ENCODE measurements around the gene RBBP8NL.
"Not testable (repeated sequence)": the region's sequence is repeated elsewhere in the genome, so short reads cannot be mapped to it uniquely, and the experiment has no call there.

The RBBP8NL gene

DNA sequence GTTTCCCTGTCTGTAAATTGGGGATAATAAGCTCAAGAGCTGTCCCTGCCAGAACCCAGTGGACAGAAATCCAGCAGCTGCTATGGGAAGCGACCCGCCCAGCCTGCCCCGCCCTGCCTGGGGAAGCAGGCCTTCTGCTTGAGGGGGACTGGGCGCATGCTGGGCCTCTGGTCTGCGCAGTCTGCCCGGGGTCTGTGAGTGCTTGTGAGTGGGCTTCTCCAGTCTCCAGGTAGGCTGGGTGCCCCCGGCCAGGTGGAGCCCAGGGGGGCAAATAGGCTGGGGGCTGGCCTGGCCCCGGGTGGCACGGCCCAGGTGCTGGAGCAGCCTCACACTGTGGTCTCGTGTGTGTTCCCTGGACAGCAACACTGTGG is 648 bp upstream of the RBBP8NL start:
- DNase-seq (ENCODE audit: low read depth): no peak
- TF ChIP-seq, protein P1, sequence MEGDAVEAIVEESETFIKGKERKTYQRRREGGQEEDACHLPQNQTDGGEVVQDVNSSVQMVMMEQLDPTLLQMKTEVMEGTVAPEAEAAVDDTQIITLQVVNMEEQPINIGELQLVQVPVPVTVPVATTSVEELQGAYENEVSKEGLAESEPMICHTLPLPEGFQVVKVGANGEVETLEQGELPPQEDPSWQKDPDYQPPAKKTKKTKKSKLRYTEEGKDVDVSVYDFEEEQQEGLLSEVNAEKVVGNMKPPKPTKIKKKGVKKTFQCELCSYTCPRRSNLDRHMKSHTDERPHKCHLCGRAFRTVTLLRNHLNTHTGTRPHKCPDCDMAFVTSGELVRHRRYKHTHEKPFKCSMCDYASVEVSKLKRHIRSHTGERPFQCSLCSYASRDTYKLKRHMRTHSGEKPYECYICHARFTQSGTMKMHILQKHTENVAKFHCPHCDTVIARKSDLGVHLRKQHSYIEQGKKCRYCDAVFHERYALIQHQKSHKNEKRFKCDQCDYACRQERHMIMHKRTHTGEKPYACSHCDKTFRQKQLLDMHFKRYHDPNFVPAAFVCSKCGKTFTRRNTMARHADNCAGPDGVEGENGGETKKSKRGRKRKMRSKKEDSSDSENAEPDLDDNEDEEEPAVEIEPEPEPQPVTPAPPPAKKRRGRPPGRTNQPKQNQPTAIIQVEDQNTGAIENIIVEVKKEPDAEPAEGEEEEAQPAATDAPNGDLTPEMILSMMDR (IDR thresholded peaks at IDR 0.05; ENCODE audit: insufficient read depth, low read depth, low read length, missing control alignments): no peak
- H3K4me3 ChIP-seq (ENCODE audit: low read depth, low read length): no peak overlapping the region

DNA sequence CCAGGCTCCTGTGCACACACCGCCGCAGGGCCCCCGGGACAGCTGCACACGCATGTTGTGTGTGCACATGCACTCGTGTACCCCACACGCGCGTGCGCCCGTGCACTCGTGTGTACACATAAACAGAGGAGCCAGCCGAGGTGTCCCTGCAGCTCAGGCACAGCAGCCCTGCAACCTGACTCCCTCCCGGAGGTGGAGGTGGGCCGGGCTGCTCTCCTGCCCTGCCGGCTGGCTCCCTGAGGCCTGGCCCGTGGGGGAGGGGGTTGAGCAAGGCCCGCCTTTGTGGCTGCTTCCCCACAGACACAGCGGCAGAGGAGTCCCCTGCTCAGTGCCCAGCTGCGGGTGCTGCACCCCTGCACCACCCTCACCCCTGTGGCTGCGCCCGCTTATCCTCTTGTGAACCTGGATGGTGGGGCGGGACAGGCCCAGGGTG is 624 bp downstream of the RBBP8NL start:
- TF ChIP-seq, protein P1 (IDR thresholded peaks at IDR 0.05; ENCODE audit: insufficient read depth, low read depth, low read length, missing control alignments): no peak
- DNase-seq (ENCODE audit: low read depth): no peak
- no peak overlapping the region for H3K4me3 ChIP-seq (ENCODE audit: low read depth, low read length)

DNA sequence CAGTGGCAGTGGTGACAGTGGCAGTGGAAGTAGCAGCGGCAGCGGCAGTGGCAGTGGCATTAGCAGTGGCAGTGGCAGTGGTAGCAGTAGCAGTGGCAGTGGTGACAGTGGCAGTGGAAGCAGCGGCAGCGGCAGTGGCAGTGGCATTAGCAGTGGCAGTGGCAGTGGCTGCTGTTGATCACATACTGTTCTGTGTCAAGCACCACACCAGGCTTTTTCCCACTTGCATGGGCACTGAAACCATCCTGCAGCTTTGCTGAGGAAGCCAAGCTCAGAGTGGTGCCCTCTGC is 1.3 kb downstream of the RBBP8NL start:
- H3K4me3 ChIP-seq (ENCODE audit: low read depth, low read length); DNase-seq (ENCODE audit: low read depth): not testable (repeated sequence)

DNA sequence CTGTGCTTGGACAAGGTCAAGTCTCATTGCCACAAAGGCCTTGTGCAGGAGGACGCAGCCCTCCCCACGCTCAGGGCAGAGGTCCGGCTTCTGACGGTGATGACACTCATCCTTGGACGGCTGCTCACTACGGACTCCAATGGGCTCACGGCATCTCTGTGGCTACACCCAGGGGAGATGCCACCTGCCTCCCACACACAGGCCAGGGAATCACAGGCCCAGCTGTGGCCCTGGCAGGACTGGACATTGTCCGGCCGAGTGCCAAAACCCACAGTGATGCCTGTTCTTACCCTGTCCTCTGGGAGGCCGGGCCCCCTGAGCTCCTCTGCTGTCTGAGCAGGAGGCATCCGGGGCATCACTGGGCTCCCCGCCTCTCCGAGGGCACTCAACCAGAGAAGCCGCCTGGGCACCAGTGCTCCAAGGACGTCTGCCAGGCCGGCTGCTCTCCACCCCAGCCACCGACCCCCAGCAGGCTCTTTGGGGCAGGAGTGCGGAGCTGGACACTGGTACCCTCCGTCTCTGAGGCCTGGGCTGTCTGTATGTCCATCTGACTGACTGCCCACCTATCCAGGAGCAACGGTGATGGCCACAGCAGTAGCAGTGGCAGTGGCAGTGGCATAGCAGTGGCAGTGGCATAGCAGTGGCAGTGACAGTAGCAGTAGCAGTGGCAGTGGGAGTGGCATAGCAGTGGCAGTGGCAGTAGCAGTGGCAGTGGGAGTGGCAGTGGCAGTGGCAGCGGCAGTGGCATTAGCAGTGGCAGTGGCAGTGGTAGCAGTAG is 1.9 kb downstream of the RBBP8NL start:
- DNase-seq (ENCODE audit: low read depth): no peak
- no peak overlapping the region for H3K4me3 ChIP-seq (ENCODE audit: low read depth, low read length)
- TF ChIP-seq, protein P1 (IDR thresholded peaks at IDR 0.05; ENCODE audit: insufficient read depth, low read depth, low read length, missing control alignments): no peak

DNA sequence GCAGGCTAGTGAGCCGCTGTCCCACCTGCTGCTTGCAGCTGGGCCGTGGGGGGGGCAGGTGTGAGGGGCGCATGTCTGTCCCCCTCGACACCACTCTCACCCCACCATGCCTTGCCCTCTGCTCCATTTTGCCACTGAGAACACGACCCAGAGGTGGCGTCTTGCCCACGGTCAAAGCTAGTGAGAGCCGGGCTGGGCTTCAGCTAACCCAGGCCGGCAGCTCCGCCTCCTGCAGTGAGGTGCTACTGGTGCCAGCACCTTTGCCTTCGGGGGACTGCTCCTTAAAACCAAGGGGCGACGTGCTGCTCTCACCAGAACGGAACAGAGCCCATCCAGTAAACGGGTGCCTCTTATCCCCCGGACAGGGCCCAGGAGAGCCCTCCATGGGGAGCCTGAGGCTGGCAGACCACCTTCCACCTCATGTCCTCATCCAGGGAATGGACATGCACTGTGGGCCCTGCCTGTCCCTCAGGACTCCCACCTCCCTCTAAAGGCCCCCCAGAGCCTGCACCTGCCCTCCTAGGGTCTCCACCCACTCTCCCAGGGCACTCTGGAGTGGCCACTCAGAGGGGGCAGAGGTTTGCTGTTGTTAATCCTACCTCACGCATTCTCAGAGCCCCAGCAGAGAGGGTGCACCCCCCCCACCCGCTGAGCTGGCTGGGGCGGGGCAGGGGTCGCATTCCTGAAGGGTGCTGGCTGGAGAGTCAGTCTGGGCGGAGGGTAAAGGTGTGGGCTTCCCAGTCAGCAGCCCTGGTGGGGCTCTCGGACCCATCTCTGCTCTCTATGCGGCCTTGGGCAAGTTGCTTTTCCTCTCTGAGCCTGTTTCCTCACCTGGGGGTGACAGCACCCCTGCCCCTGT is 2.9 kb downstream of the RBBP8NL start:
- H3K4me3 ChIP-seq (ENCODE audit: low read depth, low read length): no peak overlapping the region
- no peak for DNase-seq (ENCODE audit: low read depth)
- TF ChIP-seq, protein P1 (IDR thresholded peaks at IDR 0.05; ENCODE audit: insufficient read depth, low read depth, low read length, missing control alignments): no peak

DNA sequence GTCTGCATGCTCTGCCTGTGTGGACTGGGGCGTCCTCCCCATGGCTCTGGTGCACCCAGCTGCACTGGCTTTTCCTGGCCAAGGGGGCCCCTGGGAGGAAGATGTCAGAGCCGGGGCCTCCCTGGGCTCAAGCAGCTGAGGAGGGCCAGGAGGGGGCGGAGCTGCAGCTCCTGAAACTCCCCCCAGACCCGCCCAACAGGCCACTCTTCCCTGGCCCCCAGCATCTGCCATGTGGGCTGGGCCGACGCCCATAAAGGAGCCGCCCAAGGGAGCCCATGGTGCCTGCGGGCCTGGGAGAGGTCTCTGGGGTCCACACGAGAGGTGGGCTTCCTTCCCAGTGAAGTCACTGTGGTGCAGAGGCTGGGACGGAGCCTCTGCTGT is 4.0 kb downstream of the RBBP8NL start:
- no peak overlapping the region for H3K4me3 ChIP-seq (ENCODE audit: low read depth, low read length)
- no peak for DNase-seq (ENCODE audit: low read depth)
- TF ChIP-seq, protein P1 (IDR thresholded peaks at IDR 0.05; ENCODE audit: insufficient read depth, low read depth, low read length, missing control alignments): no peak

DNA sequence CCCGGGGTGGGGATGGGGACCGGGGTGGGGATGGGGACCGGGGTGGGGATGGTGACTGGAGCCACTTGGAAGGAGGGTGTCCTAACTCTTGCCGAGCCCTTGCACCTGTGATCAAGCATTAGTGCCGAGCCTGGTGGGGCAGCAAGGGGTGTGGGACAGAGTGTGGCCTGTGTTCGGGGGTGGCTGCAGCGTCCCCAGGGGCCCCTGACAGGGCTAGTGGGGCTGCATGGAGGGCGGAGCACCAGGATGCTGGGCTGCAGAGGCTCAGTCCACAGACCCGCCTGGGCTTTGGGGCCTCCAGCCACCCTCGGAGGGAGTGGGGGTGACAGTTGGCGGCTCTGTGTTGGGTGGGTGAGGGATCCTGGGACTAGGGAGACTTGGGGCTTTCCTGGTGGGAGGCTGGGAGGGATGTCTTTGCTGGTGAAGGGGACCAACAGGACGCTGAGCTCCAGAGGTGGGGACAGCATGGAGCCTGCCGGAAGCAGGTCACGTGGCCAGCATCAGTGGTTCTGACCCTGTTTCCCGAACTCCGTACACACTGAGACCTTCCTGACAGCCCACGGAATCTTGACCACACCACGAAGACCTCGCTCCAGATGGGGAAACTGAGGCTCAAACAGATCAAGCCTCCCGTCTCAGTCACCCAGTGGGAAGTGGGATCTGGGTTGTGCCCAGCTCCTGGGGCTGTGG is 4.6 kb downstream of the RBBP8NL start:
- TF ChIP-seq, protein P1 (IDR thresholded peaks at IDR 0.05; ENCODE audit: insufficient read depth, low read depth, low read length, missing control alignments): no peak
- no peak for DNase-seq (ENCODE audit: low read depth)
- no peak overlapping the region for H3K4me3 ChIP-seq (ENCODE audit: low read depth, low read length)
